Upper lobe of left lung (tissue), 6 donors: ENCODE results near the gene PARP14. TPM values are rescaled to one million over a fixed set of nuclear protein-coding genes. Genes with fewer than 3 reads are reported as not detected.

ENCODE experiments used
- ATAC-seq, 2 donors: fragments of 200-7000 bp; cut with Tn5 transposase; one replicate each; pipeline ENCODE4 v1.9.1; 2022; ENCODE audit warnings: mild to moderate bottlenecking in 2 of 2, moderate library complexity in 2 of 2; ENCODE audit not compliant: low FRiP score in 2 of 2
- DNase-seq, 2 donors: peaks; one replicate each; pipeline ENCODE4 v3.0.0-alpha.2; 2019 to 2020
- H3K27ac ChIP-seq, 4 donors: fragments of 200-600 bp; sonication (generic); one replicate each; pipeline ENCODE4 v1.5.1; 2016 to 2019
- H3K27me3 ChIP-seq, 4 donors: fragments of 200-600 bp; sonication (generic); one replicate each; pipeline ENCODE4 v1.5.1; 2017 to 2019
- H3K36me3 ChIP-seq, 4 donors: fragments of 200-600 bp; sonication (generic); one replicate each; pipeline ENCODE4 v1.5.1; 2016 to 2019
- H3K4me1 ChIP-seq, 4 donors: fragments of 200-600 bp; sonication (generic); one replicate each; pipeline ENCODE4 v1.5.1; 2018 to 2019
- H3K4me3 ChIP-seq, 4 donors: fragments of 200-600 bp; sonication (generic); one replicate each; pipeline ENCODE4 v1.5.1; 2017 to 2019; ENCODE audit warnings: mild to moderate bottlenecking in 2 of 4, moderate library complexity in 1 of 4
- H3K9me3 ChIP-seq, 4 donors: fragments of 200-600 bp; sonication (generic); one replicate each; pipeline ENCODE4 v1.5.1; 2018 to 2019
- CTCF ChIP-seq, 6 experiments: fragments of 450-650 bp in 4 of 6; fragments of 200-600 bp in 2 of 6; sonication (generic) in 2 of 6; IDR thresholded peaks; one replicate each; pipeline ENCODE4 v1.5.1; 2016 to 2019; ENCODE audit warnings: antibody characterized with exemption in 6 of 6
- EP300 ChIP-seq, 4 donors: sonication (generic); formaldehyde crosslinking; IDR thresholded peaks; one replicate each; pipeline ENCODE4 v1.5.1; 2017; ENCODE audit warnings: antibody characterized with exemption in 4 of 4, control low read depth in 2 of 4
- POLR2A ChIP-seq, 4 donors: fragments of 450-650 bp; IDR thresholded peaks; one replicate each; pipeline ENCODE4 v1.5.1; 2016 to 2017; ENCODE audit warnings: antibody characterized with exemption in 4 of 4, mild to moderate bottlenecking in 2 of 4
- POLR2AphosphoS5 ChIP-seq, 2 donors: sonication (generic); formaldehyde crosslinking; IDR thresholded peaks; one replicate each; pipeline ENCODE4 v1.5.1; 2017; ENCODE audit warnings: antibody characterized with exemption in 2 of 2
- WGBS, 2 donors: methylation state at CpG; one replicate each; pipeline ENCODE4 v1.1.5; 2017 to 2018; 5-methylcytosine and 5-hydroxymethylcytosine counted together
- total RNA-seq, 6 donors: library from RNA; depleted of rRNA in 4 of 6; stranded (reverse); fragments of >200 nt in 4 of 6; gene quantifications; one replicate each; pipeline versions ENCODE4 v1.1.0 to v1.2.1, GENCODE V29; 2016 to 2021
- donor health status: DM: no; HTN: no; CAD: no; lungs with moderate emphysema.
- donor health status: DM: no; HTN: yes; CAD: no; lungs with severe emphysema.

Gene PARP14
- total RNA-seq, 6 donors from 2014 or later = 99.3 to 376 (median 182) TPM

GRCh38 chr3:122755491-122755890 lies 74.9 kb downstream of the PARP14 start:
- TF ChIP-seq POLR2AphosphoS5 (IDR thresholded peaks at IDR 0.05) (no peak), CTCF (IDR thresholded peaks at IDR 0.05) (no peak), POLR2A (IDR thresholded peaks at IDR 0.05) (no peak)
- H3K36me3 ChIP-seq = peaks cover 0 to 33% (median 10%) of the 10 kb centered on the region in 4 donors
- ATAC-seq (no peak), DNase-seq (no peak)
- no peak overlapping the region for H3K4me3 ChIP-seq
- 83 to 84% methylated on average over 2 of the region's 2 CpGs for WGBS, 2 donors
- peaks cover 4 to 18% (median 8%) of the 10 kb centered on the region in 4 donors for H3K4me1 ChIP-seq
- H3K27me3 ChIP-seq = no peaks in the 10 kb centered on the region
- no peak overlapping the region for H3K27ac ChIP-seq
- no peaks in the 10 kb centered on the region for H3K9me3 ChIP-seq

GRCh38 chr3:122758877-122759560 lies 78.4 kb downstream of the PARP14 start:
- Histone ChIP-seq H3K9me3 (no peaks in the 10 kb centered on the region), H3K27me3 (no peaks in the 10 kb centered on the region), H3K36me3 (peaks cover 0 to 10% (median 2%) of the 10 kb centered on the region in 4 donors), H3K4me3 (no peak overlapping the region), H3K4me1 (peaks cover 4 to 19% (median 10%) of the 10 kb centered on the region in 4 donors), H3K27ac (peak overlapping the region; percentile 13 to 50 (median 37))
- TF ChIP-seq CTCF (IDR thresholded peaks at IDR 0.05) (no peak), POLR2A (IDR thresholded peaks at IDR 0.05) (no peak), EP300 (IDR thresholded peaks at IDR 0.05) (no peak)
- 59 to 65% methylated on average over 3 of the region's 3 CpGs for WGBS, 2 donors
- ATAC-seq = peak in 1 of 2 donors; percentile 68
- DNase-seq = no peak

- TF ChIP-seq CTCF (IDR thresholded peaks at IDR 0.05) (no peak), POLR2A (IDR thresholded peaks at IDR 0.05) (no peak), EP300 (IDR thresholded peaks at IDR 0.05) (no peak)
- DNase-seq (no peak), ATAC-seq (peak in 1 of 2 donors; percentile 67)
- Histone ChIP-seq H3K4me1 (peaks cover 4 to 19% (median 10%) of the 10 kb centered on the region in 4 donors), H3K27me3 (no peaks in the 10 kb centered on the region), H3K4me3 (no peak overlapping the region), H3K9me3 (no peaks in the 10 kb centered on the region), H3K36me3 (no peaks in the 10 kb centered on the region), H3K27ac (peak overlapping the region in 1 of 4 donors; percentile 36)
- WGBS, 2 donors = 72 to 81% methylated on average over 3 of the region's 3 CpGs
These were observed 80.0 kb downstream of the PARP14 start for GRCh38 chr3:122760453-122761271.

- H3K36me3 ChIP-seq = peaks cover 0 to 10% (median 0%) of the 10 kb centered on the region in 4 donors
- peaks cover 0 to 4% (median 0%) of the 10 kb centered on the region in 4 donors for H3K4me1 ChIP-seq
- no peaks in the 10 kb centered on the region for H3K9me3 ChIP-seq
- peak overlapping the region in 2 of 4 donors; percentile 37 to 74 for H3K27ac ChIP-seq
- no peak for ATAC-seq
- no peak overlapping the region for H3K4me3 ChIP-seq
- H3K27me3 ChIP-seq = no peaks in the 10 kb centered on the region
- DNase-seq = no peak
- no peak for TF ChIP-seq POLR2A (IDR thresholded peaks at IDR 0.05)
- no peak for TF ChIP-seq EP300 (IDR thresholded peaks at IDR 0.05)
- TF ChIP-seq CTCF (IDR thresholded peaks at IDR 0.05) = no peak
- no peak for TF ChIP-seq POLR2AphosphoS5 (IDR thresholded peaks at IDR 0.05)
- WGBS, 2 donors = 96 to 97% methylated on average over 3 of the region's 3 CpGs
These were observed 85.8 kb downstream of the PARP14 start for GRCh38 chr3:122766430-122766829.
